Activated naive CD8-positive, alpha-beta T cell treated with anti-CD3 and anti-CD28 coated beads, Interleukin-2, amount 10 ng/mL, durations not matched to agents 7 days and 5 days (primary cell): Measurements from ENCODE around the gene SRC. TPM values are rescaled to one million over a fixed set of nuclear protein-coding genes. Genes with fewer than 3 reads are reported as not detected.

ENCODE experiments used
- ATAC-seq: fragments of 150-1000 bp; cut with Tn5 transposase; one replicate; pipeline ENCODE4 v1.10.0; 2021; ENCODE audit warnings: low read depth, moderate library complexity
- POLR2A ChIA-PET: fragments of 350-600 bp; sonication (Branson Sonifier 250); formaldehyde crosslinking; loops from one replicate; lab custom pipeline; 2021; ENCODE audit warnings: antibody characterized with exemption; lab: Charles Lee
- DNase-seq: peaks from one replicate; pipeline ENCODE4 v3.0.0; 2021
- H3K27ac Mint-ChIP-seq: one replicate; pipeline ENCODE4 v1.8.0; 2022; ENCODE audit warnings: mild to moderate bottlenecking, mixed read lengths
- H3K27me3 Mint-ChIP-seq: one replicate; pipeline ENCODE4 v1.8.0; 2022; ENCODE audit warnings: mild to moderate bottlenecking, moderate library complexity, mixed read lengths
- H3K36me3 Mint-ChIP-seq: one replicate; pipeline ENCODE4 v1.8.0; 2021; ENCODE audit warnings: mild to moderate bottlenecking, mixed read lengths
- H3K4me1 Mint-ChIP-seq: one replicate; pipeline ENCODE4 v1.8.0; 2021; ENCODE audit warnings: mixed read lengths
- H3K4me3 Mint-ChIP-seq: one replicate; pipeline ENCODE4 v1.8.0; 2022; ENCODE audit warnings: mild to moderate bottlenecking, moderate library complexity, mixed read lengths
- H3K9me3 Mint-ChIP-seq: one replicate; pipeline ENCODE4 v1.8.0; 2021; ENCODE audit warnings: mixed read lengths
- total RNA-seq, 2 experiments: library from RNA; stranded (reverse); gene quantifications; one replicate each; pipeline ENCODE4 v1.2.3, GENCODE V29; 2021

The SRC gene
- total RNA-seq, 2 experiments from 2014 or later: 4.5 to 5.6 TPM

DNA sequence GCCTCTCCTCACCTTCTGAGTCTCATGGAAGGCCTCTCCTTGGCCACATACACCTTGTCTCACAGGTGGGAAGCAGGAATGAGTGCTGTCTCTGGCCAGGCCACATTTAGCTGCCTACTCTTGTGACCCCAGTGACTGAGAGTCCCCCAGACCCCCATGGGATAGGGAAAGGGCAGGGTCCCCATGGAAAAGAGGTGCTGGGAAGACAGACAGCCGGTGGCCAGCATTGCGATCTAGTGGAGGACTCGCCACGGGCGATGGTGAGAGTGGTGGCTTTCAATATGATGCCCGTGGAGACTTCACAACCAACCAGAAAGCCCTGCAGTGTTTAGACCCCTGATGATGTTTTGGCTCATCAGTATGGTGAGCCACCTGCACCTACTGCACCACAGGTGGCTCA is 36.6 kb upstream of the SRC start:
- H3K4me3 Mint-ChIP-seq: no peak overlapping the region
- DNase-seq (no peak), ATAC-seq (no peak)
- H3K9me3 Mint-ChIP-seq: no peaks in the 10 kb centered on the region
- POLR2A ChIA-PET: no interaction called here
- H3K27me3 Mint-ChIP-seq: no peaks in the 10 kb centered on the region
- peaks cover 12% of the 10 kb centered on the region for H3K36me3 Mint-ChIP-seq
- H3K4me1 Mint-ChIP-seq: peaks cover 3% of the 10 kb centered on the region
- no peak overlapping the region for H3K27ac Mint-ChIP-seq

DNA sequence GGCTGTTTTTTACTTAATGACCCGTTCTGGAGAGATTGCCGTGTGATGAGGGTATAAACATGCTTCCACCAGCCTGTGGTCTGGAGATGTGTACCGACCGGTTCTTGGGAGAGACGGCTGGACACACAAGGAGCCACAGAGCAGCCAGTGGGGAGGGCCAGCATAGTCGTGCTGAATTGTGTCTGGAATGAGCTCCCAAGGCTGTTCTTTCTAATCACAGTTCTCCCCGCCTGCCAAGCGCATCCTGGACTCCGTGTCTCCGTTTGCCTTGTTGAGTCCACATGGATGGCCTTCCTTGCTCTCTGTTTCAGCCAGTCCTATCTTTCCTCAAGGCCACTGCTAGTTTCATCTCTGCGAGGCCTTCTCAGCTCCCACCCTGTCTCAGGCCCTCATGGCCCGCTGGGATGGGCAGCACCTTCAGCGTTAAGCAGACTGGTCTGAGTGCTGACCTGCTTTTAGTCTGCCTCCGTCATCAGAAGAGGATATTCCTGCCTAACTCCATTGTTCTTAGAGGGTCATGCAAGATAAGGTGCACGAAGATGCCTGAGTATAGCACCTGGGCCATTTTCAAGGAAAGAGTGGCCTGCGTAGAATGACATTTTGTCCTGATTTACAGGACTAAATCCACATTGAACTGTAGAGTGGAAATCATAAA is 35.9 kb upstream of the SRC start:
- H3K27ac Mint-ChIP-seq: no peak overlapping the region
- no peak for ATAC-seq
- peaks cover 6% of the 10 kb centered on the region for H3K4me1 Mint-ChIP-seq
- peaks cover 7% of the 10 kb centered on the region for H3K36me3 Mint-ChIP-seq
- no peaks in the 10 kb centered on the region for H3K27me3 Mint-ChIP-seq
- no peak for DNase-seq
- POLR2A ChIA-PET: no interaction called here
- no peak overlapping the region for H3K4me3 Mint-ChIP-seq
- no peaks in the 10 kb centered on the region for H3K9me3 Mint-ChIP-seq

- Mint-ChIP-seq H3K36me3 (peaks cover 10% of the 10 kb centered on the region), H3K27me3 (no peaks in the 10 kb centered on the region), H3K9me3 (no peaks in the 10 kb centered on the region), H3K4me1 (peaks cover 12% of the 10 kb centered on the region), H3K27ac (peak overlapping the region; percentile 20), H3K4me3 (no peak overlapping the region)
- ATAC-seq (no peak), DNase-seq (no peak)
- POLR2A ChIA-PET: no interaction called here
Observed at GRCh38 chr20:37310951-37311350, 35.0 kb upstream of the SRC start.

DNA sequence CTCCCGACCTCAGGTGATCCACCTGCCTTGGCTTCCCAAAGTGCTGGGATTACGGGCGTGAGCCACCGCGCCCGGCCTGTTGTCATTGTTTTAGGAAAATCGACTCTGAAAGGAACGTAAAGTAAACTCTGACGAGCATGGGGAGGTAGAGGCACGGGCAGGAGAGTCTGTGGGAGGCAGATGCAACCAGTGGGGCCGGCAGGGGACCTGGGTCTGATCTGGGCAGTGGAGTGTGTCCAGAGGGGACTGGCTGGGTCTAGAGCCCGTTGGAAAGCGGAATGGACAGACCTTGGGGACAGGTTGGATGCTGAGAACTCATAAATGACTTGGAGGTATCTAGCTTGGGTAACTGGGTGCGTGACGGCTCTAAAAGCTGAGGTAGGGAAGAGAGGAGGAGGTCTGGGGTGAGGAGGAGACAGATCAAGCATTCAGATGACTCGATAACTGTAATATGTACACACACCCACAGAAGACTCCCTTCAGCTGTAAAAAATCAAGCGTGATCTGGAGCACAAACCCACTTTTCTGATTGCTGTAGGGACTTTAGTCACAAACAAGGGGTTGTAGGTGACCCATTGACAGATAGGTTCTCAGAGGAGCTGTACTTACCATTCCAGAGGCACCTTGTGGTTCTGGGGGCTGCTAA is 34.1 kb upstream of the SRC start:
- DNase-seq: no peak
- H3K27ac Mint-ChIP-seq: peak overlapping the region; percentile 9
- H3K9me3 Mint-ChIP-seq: no peaks in the 10 kb centered on the region

GRCh38 chr20:37313546-37314091 is 32.3 kb upstream of the SRC start:
- no peak overlapping the region for H3K4me3 Mint-ChIP-seq
- POLR2A ChIA-PET: interaction anchor here (1.1 kb wide), 1 partner anchor 24 kb away, joined by 3 read pairs; the partner anchor contains the start of gene MANBAL
- DNase-seq (no peak), ATAC-seq (no peak)
- peaks cover 27% of the 10 kb centered on the region for H3K4me1 Mint-ChIP-seq
- no peaks in the 10 kb centered on the region for H3K27me3 Mint-ChIP-seq
- H3K36me3 Mint-ChIP-seq: peaks cover 16% of the 10 kb centered on the region
- H3K27ac Mint-ChIP-seq: peak overlapping the region; percentile 36
- no peaks in the 10 kb centered on the region for H3K9me3 Mint-ChIP-seq

More for the DNA sequence above, 34.1 kb upstream of the SRC start:
- H3K27me3 Mint-ChIP-seq: no peaks in the 10 kb centered on the region
- no peak for ATAC-seq
- H3K36me3 Mint-ChIP-seq: peaks cover 11% of the 10 kb centered on the region
- H3K4me3 Mint-ChIP-seq: no peak overlapping the region
- POLR2A ChIA-PET: no interaction called here
- peaks cover 21% of the 10 kb centered on the region for H3K4me1 Mint-ChIP-seq

DNA sequence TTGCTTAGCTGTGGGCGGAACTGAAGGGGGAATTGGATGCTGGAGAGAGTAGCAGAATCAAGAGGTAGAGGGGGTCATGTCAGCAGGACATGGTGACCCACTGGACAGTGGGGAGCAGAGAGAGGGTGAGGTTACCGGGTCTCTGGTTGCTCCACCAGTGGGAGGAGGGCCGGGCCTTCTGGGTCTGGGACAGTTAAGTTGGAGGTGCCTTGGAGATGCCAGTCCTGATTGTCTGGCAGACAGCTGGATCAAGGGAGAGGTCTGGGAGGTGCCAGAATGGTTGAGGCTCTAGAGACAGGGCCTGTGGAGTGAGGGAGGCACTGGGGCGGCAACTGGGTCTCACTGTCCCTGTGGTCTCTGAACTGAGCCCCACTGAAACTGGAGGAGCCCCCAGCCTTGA is 31.8 kb upstream of the SRC start:
- peaks cover 15% of the 10 kb centered on the region for H3K36me3 Mint-ChIP-seq
- no peak for DNase-seq
- no peak for ATAC-seq

DNA sequence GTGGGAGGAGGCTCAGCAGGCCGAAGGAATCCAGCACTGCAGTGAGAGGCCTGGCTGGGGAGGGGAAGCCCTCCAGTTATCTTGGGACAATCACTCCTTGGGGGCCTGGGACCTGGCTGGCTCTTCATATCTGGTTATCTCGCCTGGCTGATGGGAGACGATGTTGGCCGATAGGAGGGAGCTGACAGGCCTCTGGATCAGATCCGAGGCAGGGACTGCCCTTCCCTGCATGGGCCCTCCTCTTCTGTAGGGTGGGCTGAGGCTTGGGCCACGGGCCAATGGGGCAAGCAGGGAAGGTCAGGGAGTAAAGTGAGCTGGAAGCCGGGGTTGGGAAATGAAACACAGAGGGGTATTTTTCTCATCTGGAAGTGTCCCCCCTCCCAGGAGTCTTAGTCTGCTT is 31.3 kb upstream of the SRC start:
- Mint-ChIP-seq H3K36me3 (peaks cover 19% of the 10 kb centered on the region), H3K9me3 (no peaks in the 10 kb centered on the region), H3K4me3 (no peak overlapping the region), H3K4me1 (peaks cover 26% of the 10 kb centered on the region), H3K27me3 (no peaks in the 10 kb centered on the region), H3K27ac (peak overlapping the region; percentile 39)
- ATAC-seq (no peak), DNase-seq (no peak)
- POLR2A ChIA-PET: interaction anchor here (1.1 kb wide), 1 partner anchor 25 kb away, joined by 3 read pairs; the partner anchor contains the start of gene MANBAL

More for the DNA sequence above, 31.8 kb upstream of the SRC start:
- H3K27ac Mint-ChIP-seq: peak overlapping the region; percentile 36
- H3K4me3 Mint-ChIP-seq: no peak overlapping the region
- no peaks in the 10 kb centered on the region for H3K9me3 Mint-ChIP-seq
- no peaks in the 10 kb centered on the region for H3K27me3 Mint-ChIP-seq
- H3K4me1 Mint-ChIP-seq: peaks cover 26% of the 10 kb centered on the region
- POLR2A ChIA-PET: interaction anchor here (1.1 kb wide), 1 partner anchor 25 kb away, joined by 3 read pairs; the partner anchor contains the start of gene MANBAL

- Mint-ChIP-seq H3K27me3 (no peaks in the 10 kb centered on the region), H3K27ac (peak overlapping the region; percentile 75), H3K9me3 (no peaks in the 10 kb centered on the region), H3K4me3 (no peak overlapping the region), H3K4me1 (peaks cover 26% of the 10 kb centered on the region), H3K36me3 (peaks cover 19% of the 10 kb centered on the region)
- no peak for DNase-seq
- no peak for ATAC-seq
- POLR2A ChIA-PET: interaction anchor here (1.3 to 1.8 kb wide), 2 partner anchors 25 to 32 kb away, joined by 3 to 5 read pairs; partner anchors contain the start of gene MANBAL
Observed at GRCh38 chr20:37315021-37315451, 30.9 kb upstream of the SRC start.

DNA sequence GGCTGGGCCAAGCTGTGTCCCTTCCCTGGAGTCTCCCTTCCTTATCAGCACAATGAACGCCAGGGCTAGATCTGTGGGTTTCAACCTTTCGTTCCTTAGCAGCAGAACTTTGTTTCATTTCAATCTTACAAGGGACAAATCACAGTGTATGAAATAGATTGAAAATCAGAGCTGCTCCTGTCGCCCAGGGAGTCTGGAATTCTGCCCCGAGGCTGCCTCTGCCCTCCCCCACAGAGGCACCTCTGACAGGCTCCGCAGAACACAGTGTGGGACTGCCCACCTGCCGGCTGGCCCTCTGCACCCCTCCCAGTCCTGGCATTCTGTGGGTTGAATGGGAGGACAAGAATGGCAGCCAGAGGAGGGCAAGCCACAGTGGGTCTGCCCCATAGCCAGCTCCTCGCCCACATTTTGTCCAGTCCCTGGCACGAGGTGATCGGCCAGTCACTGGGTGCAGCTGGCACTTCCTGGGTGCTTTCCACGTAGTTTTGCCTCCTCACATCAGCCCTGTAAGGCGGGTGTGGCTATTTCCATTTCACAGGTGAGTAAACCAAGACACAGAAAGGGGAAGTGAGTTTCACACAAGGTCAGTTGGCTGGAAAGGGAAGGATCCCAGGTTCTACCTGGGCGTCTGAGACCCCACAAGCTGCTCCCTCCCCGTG is 30.4 kb upstream of the SRC start:
- POLR2A ChIA-PET: interaction anchor here (1.3 to 1.8 kb wide), 2 partner anchors 26 to 32 kb away, joined by 3 to 5 read pairs; partner anchors contain the start of gene MANBAL
- Mint-ChIP-seq H3K27ac (peak overlapping the region; percentile 92), H3K27me3 (no peaks in the 10 kb centered on the region), H3K36me3 (peaks cover 19% of the 10 kb centered on the region), H3K9me3 (no peaks in the 10 kb centered on the region), H3K4me1 (peaks cover 26% of the 10 kb centered on the region), H3K4me3 (no peak overlapping the region)
- DNase-seq (no peak), ATAC-seq (no peak)

DNA sequence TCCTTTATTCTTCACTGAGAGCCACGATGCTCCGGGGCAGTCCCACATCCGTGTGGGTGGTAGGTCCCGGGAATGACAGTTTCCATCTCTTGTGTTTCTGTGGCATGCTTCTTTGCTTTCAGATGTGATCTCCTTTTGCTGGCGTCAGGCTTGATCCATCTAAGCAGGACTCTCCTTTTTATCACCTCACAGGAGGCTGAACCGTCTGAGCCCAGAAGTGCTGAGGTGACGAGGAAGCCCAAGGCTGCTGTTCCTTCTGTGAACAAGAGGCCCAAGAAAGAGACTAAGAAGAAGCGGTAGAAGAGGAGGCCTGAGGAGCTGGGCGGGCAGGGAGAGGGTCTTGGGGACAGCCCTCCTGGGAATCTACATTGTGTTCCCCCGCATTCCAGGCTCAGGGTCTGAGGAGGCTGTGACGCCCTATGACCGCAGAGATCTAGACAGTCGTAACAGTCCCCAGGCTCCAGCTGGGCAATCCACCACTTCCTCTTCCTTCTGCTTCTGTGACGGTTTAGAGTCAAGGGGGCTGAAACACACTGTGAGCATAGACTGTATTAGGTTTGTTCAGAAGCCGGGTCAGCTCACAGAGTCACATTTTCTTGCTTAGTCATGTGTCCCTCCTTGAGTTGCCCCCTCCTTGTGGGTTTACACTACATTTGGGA is 29.7 kb upstream of the SRC start:
- peaks cover 26% of the 10 kb centered on the region for H3K4me1 Mint-ChIP-seq
- H3K27me3 Mint-ChIP-seq: no peaks in the 10 kb centered on the region
- ATAC-seq: peak; percentile 99
- POLR2A ChIA-PET: interaction anchor here (0.7 to 1.8 kb wide), 3 partner anchors 27 to 138 kb away, joined by 3 to 5 read pairs (median 4); partner anchors contain the start of gene MANBAL
- peak overlapping the region; percentile 92 for H3K27ac Mint-ChIP-seq
- H3K4me3 Mint-ChIP-seq: peak overlapping the region; percentile 48
- peaks cover 19% of the 10 kb centered on the region for H3K36me3 Mint-ChIP-seq
- peak; percentile 64 for DNase-seq
- no peaks in the 10 kb centered on the region for H3K9me3 Mint-ChIP-seq

DNA sequence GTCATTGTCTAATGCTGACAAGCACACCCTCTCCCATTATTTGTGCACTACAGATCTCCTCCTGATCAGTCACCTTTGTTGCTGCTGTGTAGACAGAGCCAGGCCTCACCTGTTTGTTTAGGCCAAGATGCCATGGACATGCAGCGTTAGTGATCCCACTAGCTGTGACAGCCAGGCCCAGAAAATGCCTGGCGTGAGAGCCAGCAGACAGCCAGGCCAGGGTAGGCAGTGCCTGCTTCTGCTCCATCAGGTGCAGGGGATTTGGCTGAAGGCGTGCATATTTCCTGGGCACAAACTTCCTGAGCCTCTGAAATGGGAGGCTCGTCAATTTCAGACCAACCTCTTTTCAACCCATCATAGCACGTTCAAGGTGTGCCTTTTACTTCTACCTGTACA is 29.2 kb upstream of the SRC start:
- Mint-ChIP-seq H3K4me1 (peaks cover 26% of the 10 kb centered on the region), H3K36me3 (peaks cover 19% of the 10 kb centered on the region), H3K27me3 (no peaks in the 10 kb centered on the region), H3K4me3 (peak overlapping the region; percentile 48), H3K9me3 (no peaks in the 10 kb centered on the region), H3K27ac (peak overlapping the region; percentile 92)
- no peak for DNase-seq
- ATAC-seq: no peak
- POLR2A ChIA-PET: interaction anchor here (0.7 to 1.8 kb wide), 2 partner anchors 31 to 138 kb away, joined by 4 to 5 read pairs; no protein-coding TSS in a partner anchor

GRCh38 chr20:37317316-37317715 is 28.6 kb upstream of the SRC start:
- no peaks in the 10 kb centered on the region for H3K9me3 Mint-ChIP-seq
- H3K36me3 Mint-ChIP-seq: peaks cover 19% of the 10 kb centered on the region
- peak overlapping the region; percentile 92 for H3K27ac Mint-ChIP-seq
- ATAC-seq (no peak), DNase-seq (no peak)
- POLR2A ChIA-PET: no interaction called here
- H3K4me1 Mint-ChIP-seq: peaks cover 25% of the 10 kb centered on the region
- H3K27me3 Mint-ChIP-seq: no peaks in the 10 kb centered on the region
- no peak overlapping the region for H3K4me3 Mint-ChIP-seq
